ENCODE measurements around the gene DSCAM.

Gene DSCAM

DNA sequence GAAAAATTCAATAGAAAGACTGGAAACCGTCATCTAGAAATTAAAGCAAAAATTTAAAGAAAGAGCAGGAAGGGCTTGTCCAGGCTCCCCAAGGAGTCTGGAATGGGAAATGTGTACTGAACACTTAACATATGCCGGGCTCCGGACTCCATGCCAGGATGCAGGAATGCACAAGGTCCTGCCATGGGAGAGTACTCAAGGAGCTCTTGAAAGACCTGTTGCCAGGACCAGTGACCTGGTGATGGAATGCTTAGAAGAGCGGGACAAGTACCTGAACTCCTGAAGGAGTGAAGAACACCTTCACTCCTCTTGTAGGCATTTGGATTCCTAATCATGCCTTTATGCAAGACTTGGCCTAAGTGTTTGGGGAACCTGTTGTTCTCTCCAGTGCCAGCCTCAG, 16.9 kb upstream of the DSCAM start:
- TF ChIP-seq, protein P1, sequence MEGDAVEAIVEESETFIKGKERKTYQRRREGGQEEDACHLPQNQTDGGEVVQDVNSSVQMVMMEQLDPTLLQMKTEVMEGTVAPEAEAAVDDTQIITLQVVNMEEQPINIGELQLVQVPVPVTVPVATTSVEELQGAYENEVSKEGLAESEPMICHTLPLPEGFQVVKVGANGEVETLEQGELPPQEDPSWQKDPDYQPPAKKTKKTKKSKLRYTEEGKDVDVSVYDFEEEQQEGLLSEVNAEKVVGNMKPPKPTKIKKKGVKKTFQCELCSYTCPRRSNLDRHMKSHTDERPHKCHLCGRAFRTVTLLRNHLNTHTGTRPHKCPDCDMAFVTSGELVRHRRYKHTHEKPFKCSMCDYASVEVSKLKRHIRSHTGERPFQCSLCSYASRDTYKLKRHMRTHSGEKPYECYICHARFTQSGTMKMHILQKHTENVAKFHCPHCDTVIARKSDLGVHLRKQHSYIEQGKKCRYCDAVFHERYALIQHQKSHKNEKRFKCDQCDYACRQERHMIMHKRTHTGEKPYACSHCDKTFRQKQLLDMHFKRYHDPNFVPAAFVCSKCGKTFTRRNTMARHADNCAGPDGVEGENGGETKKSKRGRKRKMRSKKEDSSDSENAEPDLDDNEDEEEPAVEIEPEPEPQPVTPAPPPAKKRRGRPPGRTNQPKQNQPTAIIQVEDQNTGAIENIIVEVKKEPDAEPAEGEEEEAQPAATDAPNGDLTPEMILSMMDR (IDR thresholded peaks at IDR 0.05), result no peak

DNA sequence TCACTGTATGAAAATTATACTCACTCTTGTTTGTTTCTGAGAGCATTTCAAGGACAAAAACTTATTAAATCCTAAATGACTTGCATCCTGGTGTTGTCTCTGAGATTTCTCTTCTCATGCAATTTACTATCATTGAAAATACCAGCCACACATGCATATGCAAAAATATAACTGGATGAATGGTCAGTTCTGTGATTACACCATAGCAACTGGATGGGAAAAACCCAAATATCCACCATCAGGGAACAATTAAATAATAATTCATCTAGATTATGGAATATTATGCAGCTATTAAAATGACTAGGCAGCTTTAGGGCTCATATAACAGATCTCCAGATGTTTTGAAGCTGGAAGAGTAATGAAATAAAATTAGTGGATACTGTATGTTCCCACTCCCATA, 11.6 kb upstream of the DSCAM start:
- TF ChIP-seq, protein P1 (IDR thresholded peaks at IDR 0.05), result no peak

DNA sequence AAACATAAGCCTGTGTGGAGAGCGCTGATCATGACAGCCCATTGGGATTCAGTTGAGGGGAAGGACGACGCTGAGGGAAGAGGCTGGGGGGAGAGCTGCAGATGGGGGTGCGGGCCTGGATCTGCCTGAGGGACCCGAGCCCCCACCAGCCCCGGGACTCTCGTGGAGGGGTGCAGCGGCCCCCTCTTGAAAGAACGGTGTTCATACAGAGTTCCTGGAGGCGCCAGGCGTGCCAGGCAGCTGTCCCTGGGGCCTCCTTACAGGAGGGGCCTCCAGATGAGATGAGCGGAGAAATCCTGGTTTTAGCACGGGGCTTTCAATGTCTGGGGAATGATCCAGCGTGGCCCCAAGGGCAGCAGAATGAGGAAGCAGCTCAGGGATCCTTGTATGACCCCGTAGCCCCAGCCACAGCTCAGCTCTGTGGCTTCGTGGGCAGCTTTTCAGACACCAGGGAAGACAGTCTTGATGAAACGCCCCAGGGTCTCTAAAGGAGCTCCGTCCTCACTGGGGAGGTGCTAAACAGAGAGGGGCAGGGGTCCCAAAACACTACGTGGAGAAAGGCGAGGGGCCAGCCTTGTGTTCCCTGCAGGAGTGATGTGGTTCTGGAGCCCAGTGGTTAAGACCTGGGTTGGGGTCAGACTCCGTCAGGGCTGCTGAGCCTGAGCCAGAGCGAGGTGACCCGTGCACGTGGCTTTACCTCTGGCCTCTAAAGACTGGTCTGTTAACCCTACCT, 7.2 kb upstream of the DSCAM start:
- TF ChIP-seq, protein P1 (IDR thresholded peaks at IDR 0.05), result no peak

DNA sequence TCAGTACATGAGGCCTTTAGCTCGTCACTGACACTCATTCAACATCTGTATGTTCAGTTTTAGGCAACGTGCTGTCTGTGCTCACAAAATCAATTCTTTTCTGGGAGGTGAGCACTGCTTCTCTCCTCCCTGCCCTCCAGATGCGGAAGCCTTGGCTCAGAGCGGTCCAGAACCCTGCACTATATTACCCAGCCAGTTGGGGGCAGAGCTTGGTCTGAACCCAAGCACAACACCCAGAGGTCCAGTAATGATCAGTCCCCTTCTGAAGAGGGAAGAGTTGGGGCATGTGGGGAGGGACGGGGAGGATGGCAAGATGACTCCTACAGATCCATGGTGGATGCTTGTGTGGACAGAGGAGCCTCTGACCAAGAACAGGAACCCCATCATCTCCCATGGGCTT, 5.6 kb upstream of the DSCAM start:
- TF ChIP-seq, protein P1 (IDR thresholded peaks at IDR 0.05), result no peak

DNA sequence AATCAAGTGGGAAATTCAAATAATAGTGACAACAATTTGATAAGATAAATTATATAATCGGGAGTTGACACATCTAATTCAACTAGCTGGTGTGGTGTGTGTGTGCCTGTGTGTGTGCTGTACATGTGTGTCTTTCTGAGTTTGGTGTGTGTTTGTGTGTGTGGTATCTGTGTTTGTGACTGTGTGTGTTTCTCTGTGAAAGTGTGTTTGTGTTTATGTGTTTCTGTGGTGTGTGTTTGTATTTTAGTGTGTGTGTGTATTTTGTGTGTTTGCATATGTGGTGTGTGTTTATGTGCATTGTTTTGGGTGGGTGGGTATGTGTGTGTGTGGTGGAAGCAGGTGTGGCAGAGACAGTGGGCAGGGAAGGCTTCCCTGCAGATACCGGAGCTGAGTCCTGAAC, 4.8 kb upstream of the DSCAM start:
- TF ChIP-seq, protein P1 (IDR thresholded peaks at IDR 0.05), result no peak

DNA sequence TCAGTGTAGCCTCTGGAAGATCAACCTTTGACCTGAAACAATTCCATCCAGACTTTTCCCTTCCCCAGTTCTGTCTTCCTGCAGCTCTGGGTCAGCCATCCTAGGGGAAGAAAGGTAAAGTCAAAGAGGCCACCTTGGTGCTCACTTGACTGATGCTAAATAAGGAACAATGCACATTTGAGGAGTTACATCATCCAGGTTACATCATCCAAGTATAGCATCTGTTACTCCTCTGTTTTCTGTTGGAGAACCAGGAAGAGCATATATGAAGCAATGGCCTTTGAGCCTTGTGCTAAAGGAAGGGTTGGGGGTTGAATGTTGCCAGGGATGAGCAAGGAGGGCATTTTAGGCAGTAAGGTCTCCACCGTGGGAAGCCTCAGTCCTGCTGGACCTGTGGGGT, 3.1 kb upstream of the DSCAM start:
- TF ChIP-seq, protein P1 (IDR thresholded peaks at IDR 0.05), result no peak

DNA sequence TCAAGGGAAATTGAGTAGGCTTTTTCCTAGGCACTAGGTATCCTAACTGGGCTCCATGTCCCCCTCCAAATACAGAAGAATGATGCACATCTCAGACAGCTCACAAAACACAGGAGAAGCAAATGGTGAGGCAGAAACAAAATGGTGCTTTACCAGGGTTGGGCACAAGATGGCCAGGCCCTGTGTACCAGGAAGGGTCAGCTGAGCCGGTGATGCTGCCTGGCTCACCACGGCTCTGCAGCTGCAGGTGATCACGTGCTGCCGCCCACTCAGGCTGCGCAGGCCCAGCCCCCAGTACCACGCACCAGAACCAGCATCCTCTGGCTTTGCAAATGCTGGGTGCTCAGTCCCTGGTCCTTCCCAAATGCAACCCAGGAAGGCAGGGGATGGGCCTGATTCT, 993 bp upstream of the DSCAM start:
- TF ChIP-seq, protein P1 (IDR thresholded peaks at IDR 0.05), result no peak

DNA sequence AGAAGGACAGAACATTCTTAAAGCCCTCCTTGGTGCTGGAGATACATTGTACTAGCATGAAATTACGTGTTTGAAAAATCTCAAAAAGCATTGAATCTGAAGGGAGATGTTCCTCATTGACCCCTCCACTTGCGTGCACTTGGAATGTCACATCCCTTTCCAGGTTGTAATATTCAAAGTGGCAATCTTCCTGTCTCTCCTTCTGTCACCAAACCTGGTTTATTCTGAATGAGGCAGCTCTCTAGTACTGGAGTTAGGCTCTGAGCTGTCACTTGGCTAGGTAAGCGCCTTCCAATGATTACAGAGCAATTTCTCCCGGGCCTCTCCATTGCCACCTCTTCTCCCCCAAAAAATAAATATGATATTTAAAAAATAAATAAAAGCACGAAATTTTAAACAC, 855 bp downstream of the DSCAM start:
- TF ChIP-seq, protein P1 (IDR thresholded peaks at IDR 0.05), result no peak
